Sigmoid colon (tissue), 4 donors: ENCODE data around the gene PPIP5K2.

Source experiments
- CTCF ChIP-seq, 4 experiments: fragments of 450-650 bp in 3 of 4; fragments of 200-600 bp in 1 of 4; IDR thresholded peaks; one replicate each; pipeline ENCODE4 v1.5.1; 2016 to 2019; ENCODE audit warnings: antibody characterized with exemption in 4 of 4, mild to moderate bottlenecking in 3 of 4, moderate library complexity in 2 of 4
- EP300 ChIP-seq, 4 donors: sonication (generic); formaldehyde crosslinking; IDR thresholded peaks; one replicate each; pipeline ENCODE4 v1.6.1; 2017; ENCODE audit warnings: antibody characterized with exemption in 4 of 4
- POLR2A ChIP-seq, 2 donors: fragments of 450-650 bp; IDR thresholded peaks; one replicate each; pipeline ENCODE4 v1.6.1; 2016; ENCODE audit warnings: antibody characterized with exemption in 2 of 2, mild to moderate bottlenecking in 2 of 2, moderate library complexity in 2 of 2
- POLR2AphosphoS5 ChIP-seq, 4 donors: sonication (generic); formaldehyde crosslinking; IDR thresholded peaks; one replicate each; pipeline ENCODE4 v1.6.1; 2017; ENCODE audit warnings: antibody characterized with exemption in 4 of 4

- TF ChIP-seq CTCF (IDR thresholded peaks at IDR 0.05) (no peak), POLR2AphosphoS5 (IDR thresholded peaks at IDR 0.05) (no peak), POLR2A (IDR thresholded peaks at IDR 0.05) (no peak), EP300 (IDR thresholded peaks at IDR 0.05) (no peak)
Observed at GRCh38 chr5:103178167-103178566, 58.1 kb downstream of the PPIP5K2 start.
